HepG2 (cell line): ENCODE data around the gene TMEM154. TPM values are rescaled to one million over a fixed set of nuclear protein-coding genes. Genes with fewer than 3 reads are reported as not detected.

ENCODE experiments used
- ATAC-seq: fragments of 200-7000 bp; cut with Tn5 transposase; 3 replicates; pipeline ENCODE4 v1.9.1; 2020; ENCODE audit warnings: mild to moderate bottlenecking, moderate library complexity
- BruUV-seq: library from RNA; stranded (reverse); fragments of 400-500 nt; replicated peaks from 2 replicates; lab custom pipeline; 2021; lab: Mats Ljungman, UMichigan
- CTCF ChIA-PET: fragments of 300-600 bp; formaldehyde crosslinking; extraction: SDS; loops from one replicate; lab custom pipeline; 2021; ENCODE audit warnings: low total read pairs, inconsistent platforms, low intra/inter-chr PET ratio; lab: Yijun Ruan, JAX
- POLR2A ChIA-PET: fragments of 350-600 bp; sonication (Branson Sonifier 250); formaldehyde crosslinking; loops from one replicate; lab custom pipeline; 2020; ENCODE audit warnings: antibody characterized with exemption, inconsistent platforms; lab: Yijun Ruan, JAX
- DNase-seq: peaks from one replicate; pipeline ENCODE4 v3.0.0-alpha.2; 2015; ENCODE audit warnings: low spot score
- FAIRE-seq: peaks from 3 replicates; lab custom pipeline; 2011; peaks lifted over from hg19 to GRCh38; lab: Jason Lieb, UNC
- H2AFZ ChIP-seq: one replicate; pipeline ENCODE4 v1.6.1; 2011; ENCODE audit warnings: low read length, inconsistent platforms
- H3K27ac ChIP-seq: fragments of 300-600 bp; 3 replicates; pipeline ENCODE4 v1.8.0; 2011; ENCODE audit warnings: mixed run types, mild to moderate bottlenecking, mixed read lengths, low read length, inconsistent platforms; ENCODE audit not compliant: insufficient read depth; ENCODE audit errors: extremely low read length
- H3K27me3 ChIP-seq, 2 experiments: fragments of 200-600 bp in 1 of 2; 2 replicates in 1 of 2; 3 replicates in 1 of 2; pipeline versions ENCODE4 v1.6.0 to v1.8.0; 2011; ENCODE audit warnings: low read length in 2 of 2, mild to moderate bottlenecking in 2 of 2, moderate library complexity in 2 of 2, inconsistent platforms in 1 of 2; ENCODE audit not compliant: insufficient read depth in 2 of 2, control insufficient read depth in 1 of 2
- H3K36me3 ChIP-seq, 2 experiments: fragments of 200-600 bp in 1 of 2; replicated peaks in 1 of 2; 2 replicates in 1 of 2; 3 replicates in 1 of 2; pipeline versions ENCODE4 v1.5.1 to v1.8.0; 2011; ENCODE audit warnings: low read length in 2 of 2, inconsistent platforms in 1 of 2; ENCODE audit not compliant: insufficient read depth in 2 of 2, control insufficient read depth in 1 of 2
- H3K4me1 ChIP-seq: 2 replicates; pipeline ENCODE4 v1.5.1; 2012; ENCODE audit warnings: low read length, inconsistent platforms; ENCODE audit not compliant: insufficient read depth
- H3K4me2 ChIP-seq: 2 replicates; pipeline ENCODE4 v1.6.0; 2011; ENCODE audit warnings: low read depth, low read length, inconsistent platforms
- H3K4me3 ChIP-seq, 3 experiments: fragments of 200-600 bp in 1 of 3; sonication (generic), shearing (Covaris generic) in 1 of 3; replicated peaks in 1 of 3; 2 replicates each; pipeline ENCODE4 v1.5.1; 2011 to 2016; ENCODE audit warnings: low read length in 3 of 3, inconsistent platforms in 2 of 3, low read depth in 2 of 3, mild to moderate bottlenecking in 2 of 3, control low read depth in 1 of 3, mixed read lengths in 1 of 3; ENCODE audit not compliant: insufficient read depth in 1 of 3
- H3K79me2 ChIP-seq: one replicate; pipeline ENCODE4 v1.6.1; 2011; ENCODE audit warnings: low read length, inconsistent platforms; ENCODE audit not compliant: insufficient read depth
- H3K9ac ChIP-seq: 2 replicates; pipeline ENCODE4 v1.6.0; 2011; ENCODE audit warnings: mild to moderate bottlenecking, low read depth, low read length, inconsistent platforms; ENCODE audit not compliant: insufficient read depth
- H3K9me3 ChIP-seq: 2 replicates; pipeline ENCODE4 v1.5.1; 2012; ENCODE audit warnings: mild to moderate bottlenecking, low read length
- H4K20me1 ChIP-seq: 2 replicates; pipeline ENCODE4 v1.6.0; 2011; ENCODE audit warnings: inconsistent platforms, mild to moderate bottlenecking, low read length, moderate library complexity; ENCODE audit not compliant: insufficient read depth
- ARNT ChIP-seq: fragments of 450-650 bp; IDR thresholded peaks from 2 replicates; pipeline ENCODE4 v1.6.1; 2017
- FOXK2 ChIP-seq: fragments of 450-650 bp; IDR thresholded peaks from 2 replicates; pipeline ENCODE4 v1.6.1; 2016
- GPN1 ChIP-seq: sonication (generic); formaldehyde crosslinking; IDR thresholded peaks from 2 replicates; pipeline ENCODE4 v1.5.1; 2020; ENCODE audit warnings: missing genetic modification reagents, borderline replicate concordance
- KDM3A ChIP-seq: IDR thresholded peaks from 2 replicates; pipeline ENCODE4 v1.6.1; 2018; ENCODE audit warnings: low read depth, missing compliant biosample characterization
- KLF9 ChIP-seq: IDR thresholded peaks from 2 replicates; pipeline ENCODE4 v1.6.1; 2016; ENCODE audit warnings: low read depth
- MEIS2 ChIP-seq: sonication (generic); formaldehyde crosslinking; IDR thresholded peaks from 2 replicates; pipeline ENCODE4 v1.9.0; 2021; ENCODE audit warnings: mild to moderate bottlenecking, missing genetic modification reagents
- PAF1 ChIP-seq: IDR thresholded peaks from 2 replicates; pipeline ENCODE4 v1.6.1; 2016; ENCODE audit warnings: missing genetic modification reagents, missing compliant biosample characterization
- SMAD3 ChIP-seq: sonication (generic); formaldehyde crosslinking; IDR thresholded peaks from 2 replicates; pipeline ENCODE4 v1.4.0; 2020; ENCODE audit warnings: missing genetic modification reagents
- SP2 ChIP-seq: sonication (generic); formaldehyde crosslinking; IDR thresholded peaks from 2 replicates; pipeline ENCODE4 v1.5.1; 2020; ENCODE audit warnings: mild to moderate bottlenecking, missing genetic modification reagents
- YEATS4 ChIP-seq: sonication (generic); formaldehyde crosslinking; IDR thresholded peaks from 2 replicates; pipeline ENCODE4 v1.4.0; 2020; ENCODE audit warnings: missing genetic modification reagents, borderline replicate concordance
- ZFP90 ChIP-seq: sonication (generic); formaldehyde crosslinking; IDR thresholded peaks from 2 replicates; pipeline ENCODE4 v1.8.0; 2022; ENCODE audit warnings: missing genetic modification reagents, mild to moderate bottlenecking, inconsistent platforms, borderline replicate concordance
- WGBS: methylation state at CpG from one replicate; pipeline ENCODE4 v1.1.6; 2017; ENCODE audit warnings: low lambda C conversion rate; 5-methylcytosine and 5-hydroxymethylcytosine counted together
- in situ Hi-C: cut with HindIII; loops from 2 replicates; pipeline ENCODE4 v1.10.0; 2017; ENCODE audit warnings: low pct_unique_long_range_greater_than_20kb; ENCODE audit not compliant: extremely low pct_ligation_motif_present
- intact Hi-C: fragments of 100-400 bp; cut with micrococcal nuclease; formaldehyde crosslinking; loops from one replicate; pipeline ENCODE4 v1.10.0; 2022; ENCODE audit not compliant: unreplicated experiment
- polyA plus RNA-seq, 8 experiments: library from polyadenylated mRNA; depleted of rRNA in 3 of 8; stranded (reverse) in 7 of 8; unstranded in 1 of 8; fragments of >200 nt; fragmentation: Illumina TruSeq in 4 of 8; extraction: Trizol in 4 of 8; gene quantifications; 2 replicates each; pipeline versions ENCODE4 v1.2.1 to v1.2.3, GENCODE V29; 2011 to 2016; ENCODE audit warnings: low read depth in 4 of 8, missing spikeins in 1 of 8, mixed read lengths in 1 of 8; ENCODE audit not compliant: insufficient read depth in 1 of 8
- total RNA-seq, 5 experiments: library from RNA; depleted of rRNA; stranded (reverse); fragments of >200 nt; fragmentation: Illumina TruSeq; extraction: Trizol; gene quantifications; 2 replicates each; pipeline ENCODE4 v1.2.3, GENCODE V29; 2016; ENCODE audit warnings: low read depth in 1 of 5
- TF ChIP-seq, protein P1 (sequence below): sonication (generic); formaldehyde crosslinking; IDR thresholded peaks from 2 replicates; pipeline ENCODE4 v1.8.1; 2023; ENCODE audit warnings: missing genetic modification reagents, mild to moderate bottlenecking, borderline replicate concordance
- TF ChIP-seq, protein P2 (sequence below): sonication (generic); formaldehyde crosslinking; IDR thresholded peaks from 2 replicates; pipeline ENCODE4 v1.9.0; 2022; ENCODE audit warnings: low read depth, missing genetic modification reagents
- TF ChIP-seq, protein P3 (sequence below): sonication (generic); formaldehyde crosslinking; IDR thresholded peaks from 2 replicates; pipeline ENCODE4 v1.4.0; 2020; ENCODE audit warnings: missing genetic modification reagents, borderline replicate concordance
- TF ChIP-seq, protein P4 (sequence below): sonication (generic); formaldehyde crosslinking; IDR thresholded peaks from 2 replicates; pipeline ENCODE4 v1.4.0; 2020; ENCODE audit warnings: low read depth, mild to moderate bottlenecking, missing genetic modification reagents
- TF ChIP-seq, protein P5 (sequence below): IDR thresholded peaks from 2 replicates; pipeline ENCODE4 v1.6.1; 2016; ENCODE audit warnings: low read depth

Gene TMEM154
- total and polyA plus RNA-seq, 2 of the 13 experiments (the other 11 are each of a cell fraction or from before 2014, with no cell fraction given) = 0.03 TPM; not detected in 1

DNA sequence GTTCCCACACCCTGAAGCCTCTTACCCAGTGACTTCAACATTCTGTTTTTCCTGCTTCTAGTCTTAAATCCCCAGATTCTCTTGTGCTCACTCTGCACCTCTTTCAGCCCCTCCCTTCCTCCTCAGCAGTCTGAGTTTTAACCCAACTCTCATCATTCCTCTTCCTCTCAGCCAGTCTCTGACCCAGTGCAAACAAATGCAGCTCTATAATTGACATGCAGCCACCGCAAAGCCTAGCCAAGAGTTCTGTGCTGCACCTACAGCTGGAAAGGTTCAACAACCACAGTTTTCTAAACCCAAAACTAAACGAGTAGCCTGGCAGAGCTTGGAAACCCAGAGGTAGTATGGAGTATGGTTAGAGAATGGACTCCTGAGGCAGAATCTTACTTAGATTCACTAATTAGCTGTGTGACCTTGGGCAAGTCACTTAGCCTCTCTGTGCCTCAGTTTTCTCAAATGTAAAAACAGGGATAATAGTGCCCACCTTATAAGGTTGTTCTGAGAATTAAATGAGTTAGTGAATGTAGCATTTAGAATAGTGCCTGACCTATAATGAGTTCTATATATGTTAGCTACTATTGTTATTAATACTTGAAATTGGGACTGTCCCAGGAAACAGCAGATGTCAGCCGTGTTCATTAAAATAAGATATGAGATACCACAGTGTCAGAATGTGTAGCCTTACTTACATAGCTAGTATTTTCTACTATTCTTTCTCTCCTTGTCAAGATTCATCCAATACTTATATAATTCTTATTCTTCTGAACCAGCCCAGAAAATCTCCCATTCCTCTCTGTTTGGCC is 3.5 kb downstream of the TMEM154 start:
- WGBS = 24% methylated on average over 3 of the region's 3 CpGs
- FAIRE-seq = no peak
- intact Hi-C loops = no loop called here
- BruUV-seq = no TSS peak
- H3K4me1 ChIP-seq = peaks cover 9% of the 10 kb centered on the region
- no peak overlapping the region for H3K9ac ChIP-seq
- peaks cover 0 to 33% of the 10 kb centered on the region in 2 experiments; a peak in 4 of 5 replicates for H3K27me3 ChIP-seq
- ChIA-PET CTCF (no interaction called here), POLR2A (no interaction called here)
- no peak overlapping the region for H3K4me3 ChIP-seq
- no peak overlapping the region for H3K4me2 ChIP-seq
- no peak overlapping the region for H3K27ac ChIP-seq
- in situ Hi-C loops = no loop called here
- H3K36me3 ChIP-seq = no peaks in the 10 kb centered on the region
- no peaks in the 10 kb centered on the region for H3K79me2 ChIP-seq
- H4K20me1 ChIP-seq = no peaks in the 10 kb centered on the region
- ATAC-seq = no peak
- no peak overlapping the region for H2AFZ ChIP-seq
- no peak for DNase-seq
- no peaks in the 10 kb centered on the region for H3K9me3 ChIP-seq
- TF ChIP-seq ZFP90 = no peak
- TF ChIP-seq SMAD3 (CRISPR knock-in tag) = no peak
- TF ChIP-seq, protein P1, sequence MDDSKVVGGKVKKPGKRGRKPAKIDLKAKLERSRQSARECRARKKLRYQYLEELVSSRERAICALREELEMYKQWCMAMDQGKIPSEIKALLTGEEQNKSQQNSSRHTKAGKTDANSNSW (CRISPR knock-in tag) = no peak
- TF ChIP-seq, protein P2, sequence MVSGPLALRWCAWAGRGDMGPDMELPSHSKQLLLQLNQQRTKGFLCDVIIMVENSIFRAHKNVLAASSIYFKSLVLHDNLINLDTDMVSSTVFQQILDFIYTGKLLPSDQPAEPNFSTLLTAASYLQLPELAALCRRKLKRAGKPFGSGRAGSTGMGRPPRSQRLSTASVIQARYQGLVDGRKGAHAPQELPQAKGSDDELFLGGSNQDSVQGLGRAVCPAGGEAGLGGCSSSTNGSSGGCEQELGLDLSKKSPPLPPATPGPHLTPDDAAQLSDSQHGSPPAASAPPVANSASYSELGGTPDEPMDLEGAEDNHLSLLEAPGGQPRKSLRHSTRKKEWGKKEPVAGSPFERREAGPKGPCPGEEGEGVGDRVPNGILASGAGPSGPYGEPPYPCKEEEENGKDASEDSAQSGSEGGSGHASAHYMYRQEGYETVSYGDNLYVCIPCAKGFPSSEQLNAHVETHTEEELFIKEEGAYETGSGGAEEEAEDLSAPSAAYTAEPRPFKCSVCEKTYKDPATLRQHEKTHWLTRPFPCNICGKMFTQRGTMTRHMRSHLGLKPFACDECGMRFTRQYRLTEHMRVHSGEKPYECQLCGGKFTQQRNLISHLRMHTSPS (CRISPR knock-in tag) = no peak
- TF ChIP-seq KDM3A = no peak
- TF ChIP-seq SP2 = no peak
- TF ChIP-seq, protein P3, sequence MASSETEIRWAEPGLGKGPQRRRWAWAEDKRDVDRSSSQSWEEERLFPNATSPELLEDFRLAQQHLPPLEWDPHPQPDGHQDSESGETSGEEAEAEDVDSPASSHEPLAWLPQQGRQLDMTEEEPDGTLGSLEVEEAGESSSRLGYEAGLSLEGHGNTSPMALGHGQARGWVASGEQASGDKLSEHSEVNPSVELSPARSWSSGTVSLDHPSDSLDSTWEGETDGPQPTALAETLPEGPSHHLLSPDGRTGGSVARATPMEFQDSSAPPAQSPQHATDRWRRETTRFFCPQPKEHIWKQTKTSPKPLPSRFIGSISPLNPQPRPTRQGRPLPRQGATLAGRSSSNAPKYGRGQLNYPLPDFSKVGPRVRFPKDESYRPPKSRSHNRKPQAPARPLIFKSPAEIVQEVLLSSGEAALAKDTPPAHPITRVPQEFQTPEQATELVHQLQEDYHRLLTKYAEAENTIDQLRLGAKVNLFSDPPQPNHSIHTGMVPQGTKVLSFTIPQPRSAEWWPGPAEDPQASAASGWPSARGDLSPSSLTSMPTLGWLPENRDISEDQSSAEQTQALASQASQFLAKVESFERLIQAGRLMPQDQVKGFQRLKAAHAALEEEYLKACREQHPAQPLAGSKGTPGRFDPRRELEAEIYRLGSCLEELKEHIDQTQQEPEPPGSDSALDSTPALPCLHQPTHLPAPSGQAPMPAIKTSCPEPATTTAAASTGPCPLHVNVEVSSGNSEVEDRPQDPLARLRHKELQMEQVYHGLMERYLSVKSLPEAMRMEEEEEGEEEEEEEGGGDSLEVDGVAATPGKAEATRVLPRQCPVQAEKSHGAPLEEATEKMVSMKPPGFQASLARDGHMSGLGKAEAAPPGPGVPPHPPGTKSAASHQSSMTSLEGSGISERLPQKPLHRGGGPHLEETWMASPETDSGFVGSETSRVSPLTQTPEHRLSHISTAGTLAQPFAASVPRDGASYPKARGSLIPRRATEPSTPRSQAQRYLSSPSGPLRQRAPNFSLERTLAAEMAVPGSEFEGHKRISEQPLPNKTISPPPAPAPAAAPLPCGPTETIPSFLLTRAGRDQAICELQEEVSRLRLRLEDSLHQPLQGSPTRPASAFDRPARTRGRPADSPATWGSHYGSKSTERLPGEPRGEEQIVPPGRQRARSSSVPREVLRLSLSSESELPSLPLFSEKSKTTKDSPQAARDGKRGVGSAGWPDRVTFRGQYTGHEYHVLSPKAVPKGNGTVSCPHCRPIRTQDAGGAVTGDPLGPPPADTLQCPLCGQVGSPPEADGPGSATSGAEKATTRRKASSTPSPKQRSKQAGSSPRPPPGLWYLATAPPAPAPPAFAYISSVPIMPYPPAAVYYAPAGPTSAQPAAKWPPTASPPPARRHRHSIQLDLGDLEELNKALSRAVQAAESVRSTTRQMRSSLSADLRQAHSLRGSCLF (CRISPR knock-in tag) = no peak
- no peak for TF ChIP-seq MEIS2 (CRISPR knock-in tag)
- no peak for TF ChIP-seq ARNT
- no peak for TF ChIP-seq KLF9 (CRISPR knock-in tag)
- no peak for TF ChIP-seq FOXK2
- no peak for TF ChIP-seq YEATS4 (CRISPR knock-in tag)
- TF ChIP-seq GPN1 (CRISPR knock-in tag) = no peak
- TF ChIP-seq, protein P4, sequence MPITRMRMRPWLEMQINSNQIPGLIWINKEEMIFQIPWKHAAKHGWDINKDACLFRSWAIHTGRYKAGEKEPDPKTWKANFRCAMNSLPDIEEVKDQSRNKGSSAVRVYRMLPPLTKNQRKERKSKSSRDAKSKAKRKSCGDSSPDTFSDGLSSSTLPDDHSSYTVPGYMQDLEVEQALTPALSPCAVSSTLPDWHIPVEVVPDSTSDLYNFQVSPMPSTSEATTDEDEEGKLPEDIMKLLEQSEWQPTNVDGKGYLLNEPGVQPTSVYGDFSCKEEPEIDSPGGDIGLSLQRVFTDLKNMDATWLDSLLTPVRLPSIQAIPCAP (CRISPR knock-in tag) = no peak
- TF ChIP-seq, protein P5, sequence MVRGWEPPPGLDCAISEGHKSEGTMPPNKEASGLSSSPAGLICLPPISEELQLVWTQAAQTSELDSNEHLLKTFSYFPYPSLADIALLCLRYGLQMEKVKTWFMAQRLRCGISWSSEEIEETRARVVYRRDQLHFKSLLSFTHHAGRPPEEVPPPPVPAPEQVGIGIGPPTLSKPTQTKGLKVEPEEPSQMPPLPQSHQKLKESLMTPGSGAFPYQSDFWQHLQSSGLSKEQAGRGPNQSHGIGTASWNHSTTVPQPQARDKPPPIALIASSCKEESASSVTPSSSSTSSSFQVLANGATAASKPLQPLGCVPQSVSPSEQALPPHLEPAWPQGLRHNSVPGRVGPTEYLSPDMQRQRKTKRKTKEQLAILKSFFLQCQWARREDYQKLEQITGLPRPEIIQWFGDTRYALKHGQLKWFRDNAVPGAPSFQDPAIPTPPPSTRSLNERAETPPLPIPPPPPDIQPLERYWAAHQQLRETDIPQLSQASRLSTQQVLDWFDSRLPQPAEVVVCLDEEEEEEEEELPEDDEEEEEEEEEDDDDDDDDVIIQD = no peak
- no peak for TF ChIP-seq PAF1
